GM23338 (cell line): ENCODE results near the gene FBXO34. TPM values are rescaled to one million over a fixed set of nuclear protein-coding genes. Genes with fewer than 3 reads are reported as not detected.

Experiments used
- ATAC-seq: fragments of 200-7000 bp; cut with Tn5 transposase; 3 replicates; pipeline ENCODE4 v1.9.1; 2020
- DNase-seq: peaks from one replicate; pipeline ENCODE4 v3.0.0-alpha.2; 2015; ENCODE audit warnings: low spot score
- H2AFZ ChIP-seq: fragments of 200-600 bp; sonication (generic); 2 replicates; pipeline ENCODE4 v1.8.0; 2016; ENCODE audit warnings: antibody characterized with exemption, mild to moderate bottlenecking, moderate library complexity
- H3F3A ChIP-seq: fragments of 200-600 bp; sonication (generic); replicated peaks from 2 replicates; pipeline ENCODE4 v1.8.0; 2017; ENCODE audit warnings: antibody characterized with exemption, mixed run types, low read depth
- H3K27ac ChIP-seq: fragments of 200-600 bp; sonication (generic); 2 replicates; pipeline ENCODE4 v1.6.1; 2016; ENCODE audit warnings: low read depth
- H3K27me3 ChIP-seq: fragments of 200-600 bp; sonication (generic); 2 replicates; pipeline ENCODE4 v1.8.0; 2016; ENCODE audit warnings: mild to moderate bottlenecking, mixed run types, moderate library complexity; ENCODE audit not compliant: insufficient read depth
- H3K36me3 ChIP-seq: fragments of 200-600 bp; sonication (generic); 2 replicates; pipeline ENCODE4 v1.8.0; 2016; ENCODE audit warnings: mild to moderate bottlenecking; ENCODE audit not compliant: insufficient read depth
- H3K4me1 ChIP-seq: fragments of 200-600 bp; sonication (generic); 2 replicates; pipeline ENCODE4 v1.8.0; 2016; ENCODE audit warnings: mild to moderate bottlenecking, moderate library complexity; ENCODE audit not compliant: insufficient read depth
- H3K4me2 ChIP-seq: fragments of 200-600 bp; sonication (generic); 2 replicates; pipeline ENCODE4 v1.7.1; 2017; ENCODE audit warnings: mixed run types
- H3K4me3 ChIP-seq: fragments of 200-600 bp; sonication (generic); 2 replicates; pipeline ENCODE4 v1.6.1; 2016; ENCODE audit warnings: mixed run types
- H3K79me2 ChIP-seq: fragments of 200-600 bp; sonication (generic); replicated peaks from 2 replicates; pipeline ENCODE4 v1.8.0; 2017; ENCODE audit warnings: mild to moderate bottlenecking; ENCODE audit not compliant: insufficient read depth
- H3K9me2 ChIP-seq: fragments of 200-600 bp; sonication (generic); 2 replicates; pipeline ENCODE4 v1.8.0; 2017; ENCODE audit not compliant: insufficient read depth
- H4K20me1 ChIP-seq: fragments of 200-600 bp; sonication (generic); replicated peaks from 2 replicates; pipeline ENCODE4 v1.8.0; 2017; ENCODE audit warnings: mild to moderate bottlenecking; ENCODE audit not compliant: insufficient read depth
- H3K27ac Mint-ChIP-seq: 2 replicates; pipeline ENCODE4 v1.8.0; 2020; ENCODE audit warnings: inconsistent platforms, mild to moderate bottlenecking, moderate library complexity, mixed read lengths
- H3K27me3 Mint-ChIP-seq: 3 replicates; pipeline ENCODE4 v1.8.0; 2022; ENCODE audit warnings: low read depth, mild to moderate bottlenecking, moderate library complexity, mixed read lengths, inconsistent platforms; ENCODE audit not compliant: insufficient read depth, poor library complexity
- H3K36me3 Mint-ChIP-seq: 3 replicates; pipeline ENCODE4 v1.8.0; 2021; ENCODE audit warnings: low read depth, mild to moderate bottlenecking, inconsistent platforms, moderate library complexity, mixed read lengths
- H3K4me1 Mint-ChIP-seq: 3 replicates; pipeline ENCODE4 v1.8.0; 2020; ENCODE audit warnings: mild to moderate bottlenecking, inconsistent platforms, mixed read lengths
- H3K4me3 Mint-ChIP-seq: 3 replicates; pipeline ENCODE4 v1.8.0; 2021; ENCODE audit warnings: moderate library complexity, mild to moderate bottlenecking, inconsistent platforms, mixed read lengths
- H3K9me3 Mint-ChIP-seq: 3 replicates; pipeline ENCODE4 v1.8.0; 2020; ENCODE audit warnings: moderate library complexity, mild to moderate bottlenecking, inconsistent platforms, mixed read lengths
- CREB1 ChIP-seq: fragments of 250-450 bp; sonication (Bioruptor Pico); IDR thresholded peaks from 2 replicates; pipeline ENCODE4 v1.5.0; 2020; ENCODE audit warnings: low read depth, mild to moderate bottlenecking, moderate library complexity
- ETS1 ChIP-seq: IDR thresholded peaks from 2 replicates; pipeline ENCODE4 v1.6.1; 2016; ENCODE audit warnings: antibody characterized with exemption
- EZH2 ChIP-seq: fragments of 200-600 bp; sonication (generic); IDR thresholded peaks from one replicate; pipeline ENCODE4 v1.8.0; 2017; ENCODE audit warnings: antibody characterized with exemption, mild to moderate bottlenecking, low read depth; ENCODE audit not compliant: unreplicated experiment
- EZH2phosphoT487 ChIP-seq: fragments of 200-600 bp; sonication (generic); IDR thresholded peaks from one replicate; pipeline ENCODE4 v1.8.1; 2018; ENCODE audit warnings: antibody characterized with exemption; ENCODE audit not compliant: unreplicated experiment
- JUNB ChIP-seq: IDR thresholded peaks from one replicate; pipeline ENCODE4 v1.6.1; 2016; ENCODE audit warnings: antibody characterized with exemption; ENCODE audit not compliant: unreplicated experiment
- NANOG ChIP-seq: IDR thresholded peaks from 2 replicates; pipeline ENCODE4 v1.6.1; 2016; ENCODE audit warnings: antibody characterized with exemption, borderline replicate concordance
- POLR2AphosphoS5 ChIP-seq: IDR thresholded peaks from 2 replicates; pipeline ENCODE4 v1.6.1; 2016; ENCODE audit warnings: antibody characterized with exemption, low read depth
- REST ChIP-seq: IDR thresholded peaks from one replicate; pipeline ENCODE4 v1.6.1; 2018; ENCODE audit warnings: antibody characterized with exemption; ENCODE audit not compliant: unreplicated experiment
- STAT1 ChIP-seq: IDR thresholded peaks from one replicate; pipeline ENCODE4 v1.6.1; 2016; ENCODE audit warnings: antibody characterized with exemption; ENCODE audit not compliant: unreplicated experiment
- ZNF114 ChIP-seq: fragments of 250-450 bp; sonication (Bioruptor Pico); IDR thresholded peaks from 2 replicates; pipeline ENCODE4 v1.5.0; 2020; ENCODE audit warnings: mild to moderate bottlenecking, moderate library complexity
- ZNF331 ChIP-seq: fragments of 250-450 bp; sonication (Bioruptor Pico); IDR thresholded peaks from 2 replicates; pipeline ENCODE4 v1.5.0; 2020; ENCODE audit warnings: low read depth, mild to moderate bottlenecking, moderate library complexity
- polyA plus RNA-seq: library from polyadenylated mRNA; unstranded; fragments of >200 nt; fragmentation: Nextera tagmentation; extraction: Ambion mirVana; gene quantifications from 2 replicates; pipeline ENCODE4 v1.2.1, GENCODE V29; 2016
- total RNA-seq: library from RNA; depleted of rRNA; stranded (reverse); fragments of >200 nt; shearing (Covaris generic); gene quantifications from 2 replicates; pipeline ENCODE4 v1.2.3, GENCODE V29; 2014
- TF ChIP-seq, protein P1 (sequence below): fragments of 250-450 bp; sonication (Bioruptor Pico); IDR thresholded peaks from 2 replicates; pipeline ENCODE4 v1.5.0; 2020; ENCODE audit warnings: mild to moderate bottlenecking, moderate library complexity
- TF ChIP-seq, protein P2 (sequence below), 2 experiments: fragments of 200-600 bp in 1 of 2; sonication (generic) in 1 of 2; conservative IDR thresholded peaks; 2 replicates each; pipeline versions ENCODE4 v1.5.1 to v1.6.1; 2016 to 2017; ENCODE audit warnings: antibody characterized with exemption in 2 of 2, low read depth in 2 of 2, mild to moderate bottlenecking in 2 of 2, moderate library complexity in 1 of 2

Gene FBXO34
- total and polyA plus RNA-seq, 2 experiments from 2014 or later = 9.4 to 13.4 TPM

DNA sequence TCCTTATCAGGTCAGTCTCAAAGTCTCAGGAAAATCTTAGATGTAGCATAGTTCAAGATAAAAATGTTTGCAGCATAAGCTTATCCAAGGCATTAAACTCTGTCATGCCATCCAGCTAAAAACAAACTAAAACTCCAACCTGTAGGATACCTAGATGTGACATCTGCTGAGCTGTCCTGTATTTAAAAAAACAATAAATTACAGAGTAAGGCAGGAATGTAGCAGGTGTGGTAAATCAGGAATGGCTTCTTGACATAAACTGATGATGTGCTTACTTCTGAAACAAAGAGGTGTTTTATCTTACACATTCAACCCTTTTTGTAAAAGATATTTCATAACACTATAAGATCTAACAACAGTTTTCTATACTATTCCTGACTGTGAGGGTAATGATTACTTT lies 49.3 kb upstream of the FBXO34 start:
- Histone ChIP-seq H3K36me3 (no peaks in the 10 kb centered on the region), H3K4me3 (no peak overlapping the region), H3K79me2 (no peaks in the 10 kb centered on the region), H3K27ac (no peak overlapping the region), H3K9me2 (no peaks in the 10 kb centered on the region), H3K4me1 (no peaks in the 10 kb centered on the region), H2AFZ (no peak overlapping the region), H3K27me3 (no peaks in the 10 kb centered on the region), H3K4me2 (no peak overlapping the region), H4K20me1 (no peaks in the 10 kb centered on the region), H3F3A (no peaks in the 10 kb centered on the region)
- 0 out of 3 replicates have a peak, but pooled peaks cover 9% of the 10 kb centered on the region for H3K9me3 Mint-ChIP-seq
- H3K27me3 Mint-ChIP-seq = no peaks in the 10 kb centered on the region
- no peak for TF ChIP-seq CREB1
- no peak for TF ChIP-seq ZNF331
- no peak for TF ChIP-seq EZH2phosphoT487
- no peak for TF ChIP-seq ETS1
- no peak for TF ChIP-seq STAT1
- TF ChIP-seq, protein P1, sequence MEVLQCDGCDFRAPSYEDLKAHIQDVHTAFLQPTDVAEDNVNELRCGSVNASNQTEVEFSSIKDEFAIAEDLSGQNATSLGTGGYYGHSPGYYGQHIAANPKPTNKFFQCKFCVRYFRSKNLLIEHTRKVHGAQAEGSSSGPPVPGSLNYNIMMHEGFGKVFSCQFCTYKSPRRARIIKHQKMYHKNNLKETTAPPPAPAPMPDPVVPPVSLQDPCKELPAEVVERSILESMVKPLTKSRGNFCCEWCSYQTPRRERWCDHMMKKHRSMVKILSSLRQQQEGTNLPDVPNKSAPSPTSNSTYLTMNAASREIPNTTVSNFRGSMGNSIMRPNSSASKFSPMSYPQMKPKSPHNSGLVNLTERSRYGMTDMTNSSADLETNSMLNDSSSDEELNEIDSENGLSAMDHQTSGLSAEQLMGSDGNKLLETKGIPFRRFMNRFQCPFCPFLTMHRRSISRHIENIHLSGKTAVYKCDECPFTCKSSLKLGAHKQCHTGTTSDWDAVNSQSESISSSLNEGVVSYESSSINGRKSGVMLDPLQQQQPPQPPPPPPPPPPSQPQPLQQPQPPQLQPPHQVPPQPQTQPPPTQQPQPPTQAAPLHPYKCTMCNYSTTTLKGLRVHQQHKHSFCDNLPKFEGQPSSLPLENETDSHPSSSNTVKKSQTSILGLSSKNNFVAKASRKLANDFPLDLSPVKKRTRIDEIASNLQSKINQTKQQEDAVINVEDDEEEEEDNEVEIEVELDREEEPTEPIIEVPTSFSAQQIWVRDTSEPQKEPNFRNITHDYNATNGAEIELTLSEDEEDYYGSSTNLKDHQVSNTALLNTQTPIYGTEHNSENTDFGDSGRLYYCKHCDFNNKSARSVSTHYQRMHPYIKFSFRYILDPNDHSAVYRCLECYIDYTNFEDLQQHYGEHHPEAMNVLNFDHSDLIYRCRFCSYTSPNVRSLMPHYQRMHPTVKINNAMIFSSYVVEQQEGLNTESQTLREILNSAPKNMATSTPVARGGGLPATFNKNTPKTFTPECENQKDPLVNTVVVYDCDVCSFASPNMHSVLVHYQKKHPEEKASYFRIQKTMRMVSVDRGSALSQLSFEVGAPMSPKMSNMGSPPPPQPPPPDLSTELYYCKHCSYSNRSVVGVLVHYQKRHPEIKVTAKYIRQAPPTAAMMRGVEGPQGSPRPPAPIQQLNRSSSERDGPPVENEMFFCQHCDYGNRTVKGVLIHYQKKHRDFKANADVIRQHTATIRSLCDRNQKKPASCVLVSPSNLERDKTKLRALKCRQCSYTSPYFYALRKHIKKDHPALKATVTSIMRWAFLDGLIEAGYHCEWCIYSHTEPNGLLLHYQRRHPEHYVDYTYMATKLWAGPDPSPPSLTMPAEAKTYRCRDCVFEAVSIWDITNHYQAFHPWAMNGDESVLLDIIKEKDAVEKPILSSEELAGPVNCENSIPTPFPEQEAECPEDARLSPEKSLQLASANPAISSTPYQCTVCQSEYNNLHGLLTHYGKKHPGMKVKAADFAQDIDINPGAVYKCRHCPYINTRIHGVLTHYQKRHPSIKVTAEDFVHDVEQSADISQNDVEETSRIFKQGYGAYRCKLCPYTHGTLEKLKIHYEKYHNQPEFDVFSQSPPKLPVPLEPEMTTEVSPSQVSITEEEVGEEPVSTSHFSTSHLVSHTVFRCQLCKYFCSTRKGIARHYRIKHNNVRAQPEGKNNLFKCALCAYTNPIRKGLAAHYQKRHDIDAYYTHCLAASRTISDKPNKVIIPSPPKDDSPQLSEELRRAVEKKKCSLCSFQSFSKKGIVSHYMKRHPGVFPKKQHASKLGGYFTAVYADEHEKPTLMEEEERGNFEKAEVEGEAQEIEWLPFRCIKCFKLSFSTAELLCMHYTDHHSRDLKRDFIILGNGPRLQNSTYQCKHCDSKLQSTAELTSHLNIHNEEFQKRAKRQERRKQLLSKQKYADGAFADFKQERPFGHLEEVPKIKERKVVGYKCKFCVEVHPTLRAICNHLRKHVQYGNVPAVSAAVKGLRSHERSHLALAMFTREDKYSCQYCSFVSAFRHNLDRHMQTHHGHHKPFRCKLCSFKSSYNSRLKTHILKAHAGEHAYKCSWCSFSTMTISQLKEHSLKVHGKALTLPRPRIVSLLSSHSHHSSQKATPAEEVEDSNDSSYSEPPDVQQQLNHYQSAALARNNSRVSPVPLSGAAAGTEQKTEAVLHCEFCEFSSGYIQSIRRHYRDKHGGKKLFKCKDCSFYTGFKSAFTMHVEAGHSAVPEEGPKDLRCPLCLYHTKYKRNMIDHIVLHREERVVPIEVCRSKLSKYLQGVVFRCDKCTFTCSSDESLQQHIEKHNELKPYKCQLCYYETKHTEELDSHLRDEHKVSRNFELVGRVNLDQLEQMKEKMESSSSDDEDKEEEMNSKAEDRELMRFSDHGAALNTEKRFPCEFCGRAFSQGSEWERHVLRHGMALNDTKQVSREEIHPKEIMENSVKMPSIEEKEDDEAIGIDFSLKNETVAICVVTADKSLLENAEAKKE (CRISPR knock-in tag) = no peak
- no peak for TF ChIP-seq JUNB
- no peak for TF ChIP-seq EZH2
- TF ChIP-seq, protein P2, sequence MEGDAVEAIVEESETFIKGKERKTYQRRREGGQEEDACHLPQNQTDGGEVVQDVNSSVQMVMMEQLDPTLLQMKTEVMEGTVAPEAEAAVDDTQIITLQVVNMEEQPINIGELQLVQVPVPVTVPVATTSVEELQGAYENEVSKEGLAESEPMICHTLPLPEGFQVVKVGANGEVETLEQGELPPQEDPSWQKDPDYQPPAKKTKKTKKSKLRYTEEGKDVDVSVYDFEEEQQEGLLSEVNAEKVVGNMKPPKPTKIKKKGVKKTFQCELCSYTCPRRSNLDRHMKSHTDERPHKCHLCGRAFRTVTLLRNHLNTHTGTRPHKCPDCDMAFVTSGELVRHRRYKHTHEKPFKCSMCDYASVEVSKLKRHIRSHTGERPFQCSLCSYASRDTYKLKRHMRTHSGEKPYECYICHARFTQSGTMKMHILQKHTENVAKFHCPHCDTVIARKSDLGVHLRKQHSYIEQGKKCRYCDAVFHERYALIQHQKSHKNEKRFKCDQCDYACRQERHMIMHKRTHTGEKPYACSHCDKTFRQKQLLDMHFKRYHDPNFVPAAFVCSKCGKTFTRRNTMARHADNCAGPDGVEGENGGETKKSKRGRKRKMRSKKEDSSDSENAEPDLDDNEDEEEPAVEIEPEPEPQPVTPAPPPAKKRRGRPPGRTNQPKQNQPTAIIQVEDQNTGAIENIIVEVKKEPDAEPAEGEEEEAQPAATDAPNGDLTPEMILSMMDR (conservative IDR thresholded peaks at IDR 0.05; ENCODE audit: low read depth in 2 of 2) = no peak
- TF ChIP-seq ZNF114 = no peak
- no peak for TF ChIP-seq NANOG
- no peak for TF ChIP-seq POLR2AphosphoS5
- no peak for TF ChIP-seq REST
- no peak overlapping the region for H3K27ac Mint-ChIP-seq
- no peak for ATAC-seq
- no peaks in the 10 kb centered on the region for H3K36me3 Mint-ChIP-seq
- no peak overlapping the region for H3K4me3 Mint-ChIP-seq
- no peaks in the 10 kb centered on the region for H3K4me1 Mint-ChIP-seq
- DNase-seq = no peak
